GM23248 (cell line): ENCODE results near the gene LRP6. TPM values are rescaled to one million over a fixed set of nuclear protein-coding genes. Genes with fewer than 3 reads are reported as not detected.
"Not testable (repeated sequence)": the region's sequence is repeated elsewhere in the genome, so short reads cannot be mapped to it uniquely, and the experiment has no call there.

Experiments
- DNase-seq: peaks from one replicate; pipeline ENCODE4 v3.0.0-alpha.2; 2015
- H2AFZ ChIP-seq: fragments of 200-600 bp; sonication (generic); 2 replicates; pipeline ENCODE4 v1.6.1; 2016; ENCODE audit warnings: antibody characterized with exemption
- H3F3A ChIP-seq: fragments of 200-600 bp; sonication (generic); 2 replicates; pipeline ENCODE4 v1.6.1; 2016; ENCODE audit warnings: mild to moderate bottlenecking, antibody characterized with exemption, mixed run types; ENCODE audit not compliant: insufficient read depth
- H3K27ac ChIP-seq: fragments of 200-600 bp; sonication (generic); 2 replicates; pipeline ENCODE4 v1.5.1; 2016; ENCODE audit warnings: mild to moderate bottlenecking
- H3K27me3 ChIP-seq: fragments of 200-600 bp; sonication (generic); replicated peaks from 2 replicates; pipeline ENCODE4 v1.6.1; 2016; ENCODE audit warnings: mild to moderate bottlenecking; ENCODE audit not compliant: insufficient read depth
- H3K36me3 ChIP-seq: fragments of 200-600 bp; sonication (generic); 2 replicates; pipeline ENCODE4 v1.6.1; 2016; ENCODE audit warnings: low read depth, mild to moderate bottlenecking
- H3K4me1 ChIP-seq: fragments of 200-600 bp; sonication (generic); 2 replicates; pipeline ENCODE4 v1.6.1; 2016; ENCODE audit warnings: mild to moderate bottlenecking; ENCODE audit not compliant: insufficient read depth
- H3K4me2 ChIP-seq: fragments of 200-600 bp; sonication (generic); one replicate; pipeline ENCODE4 v1.6.1; 2016; ENCODE audit warnings: mild to moderate bottlenecking; ENCODE audit not compliant: unreplicated experiment
- H3K4me3 ChIP-seq: fragments of 200-600 bp; sonication (generic); 2 replicates; pipeline ENCODE4 v1.5.1; 2016; ENCODE audit warnings: mild to moderate bottlenecking
- H3K79me2 ChIP-seq: fragments of 200-600 bp; sonication (generic); 2 replicates; pipeline ENCODE4 v1.6.1; 2016; ENCODE audit warnings: mild to moderate bottlenecking; ENCODE audit not compliant: insufficient read depth
- H3K9ac ChIP-seq: fragments of 200-600 bp; sonication (generic); 2 replicates; pipeline ENCODE4 v1.6.1; 2016; ENCODE audit warnings: mild to moderate bottlenecking
- H3K9me2 ChIP-seq: fragments of 200-600 bp; sonication (generic); 2 replicates; pipeline ENCODE4 v1.6.1; 2016; ENCODE audit warnings: mixed run types, mild to moderate bottlenecking, moderate library complexity; ENCODE audit not compliant: insufficient read depth
- H3K9me3 ChIP-seq: fragments of 200-600 bp; sonication (generic); one replicate; pipeline ENCODE4 v1.6.1; 2017; ENCODE audit warnings: low read depth
- H4K20me1 ChIP-seq: fragments of 200-600 bp; sonication (generic); 2 replicates; pipeline ENCODE4 v1.6.0; 2016; ENCODE audit not compliant: insufficient read depth
- EZH2 ChIP-seq: fragments of 200-600 bp; sonication (generic); IDR thresholded peaks from 2 replicates; pipeline ENCODE4 v1.6.1; 2018; ENCODE audit warnings: antibody characterized with exemption, mild to moderate bottlenecking; ENCODE audit not compliant: insufficient read depth, poor library complexity, severe bottlenecking
- EZH2phosphoT487 ChIP-seq: fragments of 200-600 bp; sonication (generic); IDR thresholded peaks from 2 replicates; pipeline ENCODE4 v1.6.1; 2018; ENCODE audit warnings: antibody characterized with exemption, moderate library complexity, mild to moderate bottlenecking, low read depth; ENCODE audit not compliant: insufficient read depth
- WGBS, 2 experiments: methylation state at CpG; one replicate each; pipeline ENCODE4 v1.1.6; 2015 to 2017; ENCODE audit warnings: low lambda C conversion rate in 2 of 2, low coverage in 1 of 2; ENCODE audit errors: missing lambda C conversion rate in 2 of 2; 5-methylcytosine and 5-hydroxymethylcytosine counted together
- in situ Hi-C: fragments of 300-500 bp; cut with MboI; formaldehyde crosslinking; loops from 2 replicates; pipeline ENCODE4 v1.15.0; 2020
- polyA plus RNA-seq: library from polyadenylated mRNA; unstranded; fragments of >200 nt; fragmentation: Nextera tagmentation; extraction: Ambion mirVana; gene quantifications from 2 replicates; pipeline ENCODE4 v1.2.1, GENCODE V29; 2016
- total RNA-seq: library from RNA; depleted of rRNA; stranded (reverse); fragments of >200 nt; shearing (Covaris generic); gene quantifications from 2 replicates; pipeline ENCODE4 v1.2.3, GENCODE V29; 2014

Gene LRP6
- total and polyA plus RNA-seq, 2 experiments from 2014 or later: 10.3 to 20.1 TPM

GRCh38 chr12:12265571-12266388, 1.1 kb downstream of the LRP6 start:
- Histone ChIP-seq H3K79me2 (peaks cover 59% of the 10 kb centered on the region), H3K4me1 (0 out of 2 replicates have a peak, but pooled peaks cover 7% of the 10 kb centered on the region), H3K4me3 (peak overlapping the region; percentile 85), H2AFZ (peak overlapping the region; percentile 93), H3K36me3 (no peaks in the 10 kb centered on the region), H3K4me2 (peak overlapping the region; percentile 89), H3K9me3 (no peaks in the 10 kb centered on the region), H3K27me3 (no peaks in the 10 kb centered on the region), H3K27ac (peak overlapping the region; percentile 90), H3K9me2 (no peaks in the 10 kb centered on the region), H4K20me1 (no peaks in the 10 kb centered on the region), H3F3A (peaks cover 13% of the 10 kb centered on the region; the same call in 1 of the 2 replicates), H3K9ac (peak overlapping the region; percentile 88)
- in situ Hi-C loops: no loop called here
- DNase-seq: peak; percentile 54
- TF ChIP-seq EZH2 (no peak), EZH2phosphoT487 (no peak)
- 2 to 3% methylated on average over 25 of the region's 25 CpGs for WGBS, 2 experiments

GRCh38 chr12:12265035-12265434, 1.8 kb downstream of the LRP6 start:
- H3K4me1 ChIP-seq: 0 out of 2 replicates have a peak, but pooled peaks cover 7% of the 10 kb centered on the region
- H2AFZ ChIP-seq: peak overlapping the region; percentile 93
- H3K9me3 ChIP-seq: no peaks in the 10 kb centered on the region
- H3K9me2 ChIP-seq: no peaks in the 10 kb centered on the region
- no peak for DNase-seq
- no peak for TF ChIP-seq EZH2
- TF ChIP-seq EZH2phosphoT487: no peak
- H4K20me1 ChIP-seq: no peaks in the 10 kb centered on the region
- H3K36me3 ChIP-seq: no peaks in the 10 kb centered on the region
- H3K79me2 ChIP-seq: peaks cover 67% of the 10 kb centered on the region
- H3F3A ChIP-seq: peaks cover 13% of the 10 kb centered on the region; the same call in 1 of the 2 replicates
- peak overlapping the region; percentile 85 for H3K4me3 ChIP-seq
- peak overlapping the region; percentile 90 for H3K27ac ChIP-seq
- in situ Hi-C loops: no loop called here
- H3K4me2 ChIP-seq: peak overlapping the region; percentile 89
- WGBS, 2 experiments: 16 to 18% methylated on average over 3 of the region's 3 CpGs
- H3K9ac ChIP-seq: peak overlapping the region; percentile 88
- no peaks in the 10 kb centered on the region for H3K27me3 ChIP-seq

GRCh38 chr12:12263909-12264308, 2.9 kb downstream of the LRP6 start:
- Histone ChIP-seq H3F3A (peaks cover 13% of the 10 kb centered on the region; the same call in 1 of the 2 replicates), H3K9ac (no peak overlapping the region), H3K27me3 (no peaks in the 10 kb centered on the region), H4K20me1 (no peaks in the 10 kb centered on the region), H3K4me2 (peak overlapping the region; percentile 29), H3K27ac (no peak overlapping the region), H3K4me3 (peak overlapping the region; percentile 85; the same call in 1 of the 2 replicates), H3K4me1 (0 out of 2 replicates have a peak, but pooled peaks cover 7% of the 10 kb centered on the region), H3K9me3 (no peaks in the 10 kb centered on the region), H3K9me2 (no peaks in the 10 kb centered on the region), H3K36me3 (no peaks in the 10 kb centered on the region), H2AFZ (no peak overlapping the region), H3K79me2 (peaks cover 78% of the 10 kb centered on the region)
- in situ Hi-C loops: no loop called here
- no peak for DNase-seq
- no peak for TF ChIP-seq EZH2phosphoT487
- no peak for TF ChIP-seq EZH2
- WGBS, 2 experiments: 46 to 56% methylated on average over 2 of the region's 2 CpGs

GRCh38 chr12:12256291-12256757, 10.5 kb downstream of the LRP6 start:
- 88% methylated on average over 6 of the region's 6 CpGs for WGBS, 2 experiments
- H3K4me3 ChIP-seq, H3K4me2 ChIP-seq, H3K9me3 ChIP-seq, H3K9ac ChIP-seq, H3K27me3 ChIP-seq, H3K36me3 ChIP-seq, in situ Hi-C loops, H3K27ac ChIP-seq, H3K9me2 ChIP-seq, H2AFZ ChIP-seq, DNase-seq: not testable (repeated sequence)
- H3K79me2 ChIP-seq: peaks cover 97% of the 10 kb centered on the region
- H3F3A ChIP-seq: peaks cover 20% of the 10 kb centered on the region
- 0 out of 2 replicates have a peak, but pooled peaks cover 13% of the 10 kb centered on the region for H4K20me1 ChIP-seq
- H3K4me1 ChIP-seq: peaks cover 21% of the 10 kb centered on the region
